GM18498 (cell line): ENCODE measurements around the gene IFT74.

Experiments used
- ATAC-seq: cut with Tn5 transposase; IDR thresholded peaks from one replicate; pipeline ENCODE4 v1.9.1; 2021; ENCODE audit warnings: mild to moderate bottlenecking, moderate library complexity; ENCODE audit not compliant: unreplicated experiment

IFT74 gene

GRCh38 chr9:26973989-26974388 lies 17.8 kb downstream of the IFT74 start:
- ATAC-seq = no peak

- ATAC-seq = no peak
Observed at GRCh38 chr9:26974927-26975326, 18.7 kb downstream of the IFT74 start.

- no peak for ATAC-seq
Observed at GRCh38 chr9:26975728-26976707, 19.8 kb downstream of the IFT74 start.

GRCh38 chr9:26983340-26983739 lies 27.1 kb downstream of the IFT74 start:
- peak; percentile 53 for ATAC-seq

GRCh38 chr9:26995810-26996209 lies 39.6 kb downstream of the IFT74 start:
- no peak for ATAC-seq

- no peak for ATAC-seq
Observed at GRCh38 chr9:27003426-27004077, 47.3 kb downstream of the IFT74 start.

GRCh38 chr9:27005491-27005890 lies 49.3 kb downstream of the IFT74 start, which contains the start of gene LRRC19:
TSS of gene LRRC19 (minus strand) at chr9:27005672. CDS start at chr9:26999694, 5,978 bp downstream.
- ATAC-seq = no peak

GRCh38 chr9:27019589-27019988 lies 63.4 kb downstream of the IFT74 start:
- ATAC-seq = no peak

GRCh38 chr9:27022920-27023319 lies 66.7 kb downstream of the IFT74 start:
- ATAC-seq = no peak

- ATAC-seq = no peak
Observed at GRCh38 chr9:27029186-27029585, 73.0 kb downstream of the IFT74 start.

- ATAC-seq = peak; percentile 89
Observed at GRCh38 chr9:27033815-27034403, 77.7 kb downstream of the IFT74 start.

GRCh38 chr9:27037499-27037898 lies 81.3 kb downstream of the IFT74 start:
- ATAC-seq = no peak

- no peak for ATAC-seq
Observed at GRCh38 chr9:27041746-27042145, 85.5 kb downstream of the IFT74 start.

GRCh38 chr9:27042476-27042875 lies 86.3 kb downstream of the IFT74 start:
- ATAC-seq = no peak

GRCh38 chr9:27043176-27043575 lies 87.0 kb downstream of the IFT74 start:
- ATAC-seq = no peak

GRCh38 chr9:27047136-27047535 lies 90.9 kb downstream of the IFT74 start:
- no peak for ATAC-seq

GRCh38 chr9:27053369-27054022 lies 97.3 kb downstream of the IFT74 start:
- ATAC-seq = no peak

- ATAC-seq = no peak
Observed at GRCh38 chr9:27054125-27054524, 97.9 kb downstream of the IFT74 start.

- ATAC-seq = no peak
Observed at GRCh38 chr9:27054841-27055240, 98.6 kb downstream of the IFT74 start.

GRCh38 chr9:27059412-27059811 lies 103.2 kb downstream of the IFT74 start:
- no peak for ATAC-seq

GRCh38 chr9:27059907-27060306 lies 103.7 kb downstream of the IFT74 start:
- ATAC-seq = no peak
